Hepatocyte (in vitro differentiated cells): ENCODE measurements around the gene CLCA4. TPM values are rescaled to one million over a fixed set of nuclear protein-coding genes. Genes with fewer than 3 reads are reported as not detected.
A peak's percentile ranks its signal among the peaks of the same experiment; 100 is the strongest.

Experiments used
- DNase-seq: peaks from one replicate; pipeline ENCODE4 v3.0.0-alpha.2; 2016; ENCODE audit warnings: low spot score
- H2AFZ ChIP-seq: fragments of 200-600 bp; sonication (generic); 2 replicates; pipeline ENCODE4 v1.6.0; 2016; ENCODE audit warnings: antibody characterized with exemption, mild to moderate bottlenecking
- H3K27ac ChIP-seq: fragments of 200-600 bp; sonication (generic); 2 replicates; pipeline ENCODE4 v1.5.1; 2016; ENCODE audit warnings: mild to moderate bottlenecking
- H3K27me3 ChIP-seq: fragments of 200-600 bp; sonication (generic); 2 replicates; pipeline ENCODE4 v1.6.1; 2016
- H3K36me3 ChIP-seq: fragments of 200-600 bp; sonication (generic); replicated peaks from 2 replicates; pipeline ENCODE4 v1.5.1; 2016; ENCODE audit warnings: low read depth; ENCODE audit not compliant: insufficient read depth
- H3K4me1 ChIP-seq: fragments of 200-600 bp; sonication (generic); 2 replicates; pipeline ENCODE4 v1.5.1; 2016; ENCODE audit warnings: mild to moderate bottlenecking, moderate library complexity; ENCODE audit not compliant: insufficient read depth
- H3K4me2 ChIP-seq: fragments of 200-600 bp; sonication (generic); 2 replicates; pipeline ENCODE4 v1.6.0; 2016
- H3K4me3 ChIP-seq: fragments of 200-600 bp; sonication (generic); 2 replicates; pipeline ENCODE4 v1.5.1; 2016; ENCODE audit warnings: mild to moderate bottlenecking
- H3K79me2 ChIP-seq: fragments of 200-600 bp; sonication (generic); 2 replicates; pipeline ENCODE4 v1.6.0; 2017; ENCODE audit warnings: mild to moderate bottlenecking
- H3K9me2 ChIP-seq: fragments of 200-600 bp; sonication (generic); replicated peaks from 2 replicates; pipeline ENCODE4 v1.6.0; 2017; ENCODE audit warnings: mild to moderate bottlenecking; ENCODE audit not compliant: insufficient read depth
- H3K9me3 ChIP-seq: fragments of 200-600 bp; sonication (generic); 2 replicates; pipeline ENCODE4 v1.5.1; 2016; ENCODE audit warnings: low read depth, mild to moderate bottlenecking
- H4K20me1 ChIP-seq: fragments of 200-600 bp; sonication (generic); 2 replicates; pipeline ENCODE4 v1.6.0; 2016; ENCODE audit warnings: mild to moderate bottlenecking; ENCODE audit not compliant: insufficient read depth, poor library complexity, severe bottlenecking
- CTCF ChIP-seq: fragments of 200-600 bp; sonication (generic); IDR thresholded peaks from 2 replicates; pipeline ENCODE4 v1.5.1; 2016; ENCODE audit warnings: antibody characterized with exemption, mild to moderate bottlenecking; ENCODE audit not compliant: poor library complexity
- EZH2 ChIP-seq: fragments of 200-600 bp; sonication (generic); IDR thresholded peaks from 2 replicates; pipeline ENCODE4 v1.6.1; 2016; ENCODE audit warnings: antibody characterized with exemption, mild to moderate bottlenecking, borderline replicate concordance
- EZH2phosphoT487 ChIP-seq: fragments of 200-600 bp; sonication (generic); IDR thresholded peaks from one replicate; pipeline ENCODE4 v1.6.1; 2018; ENCODE audit warnings: antibody characterized with exemption, mild to moderate bottlenecking, low read depth, moderate library complexity; ENCODE audit not compliant: unreplicated experiment, severe bottlenecking
- WGBS: methylation state at CpG from one replicate; pipeline ENCODE4 v1.1.6; 2016; ENCODE audit warnings: low lambda C conversion rate; ENCODE audit errors: missing lambda C conversion rate; 5-methylcytosine and 5-hydroxymethylcytosine counted together
- polyA plus RNA-seq: library from polyadenylated mRNA; unstranded; fragments of >200 nt; fragmentation: Nextera tagmentation; extraction: Ambion mirVana; gene quantifications from 2 replicates; pipeline ENCODE4 v1.2.1, GENCODE V29; 2016
- total RNA-seq: library from RNA; depleted of rRNA; stranded (reverse); fragments of >200 nt; gene quantifications from 2 replicates; pipeline ENCODE4 v1.2.3, GENCODE V29; 2014

Gene CLCA4
- total and polyA plus RNA-seq, 2 experiments from 2014 or later: 0.07 to 0.22 TPM

- peak overlapping the region; percentile 63 for H3K27ac ChIP-seq
- TF ChIP-seq EZH2 (no peak), CTCF (no peak), EZH2phosphoT487 (no peak)
- 73% methylated on average over 1 of the region's 1 CpG for WGBS
These were observed 69.6 kb downstream of the CLCA4 start for GRCh38 chr1:86616433-86616832.

GRCh38 chr1:86616871-86617270, 70.0 kb downstream of the CLCA4 start:
- Histone ChIP-seq H3K27ac (peak overlapping the region; percentile 63), H3K27me3 (no peaks in the 10 kb centered on the region), H3K9me2 (no peaks in the 10 kb centered on the region), H4K20me1 (no peaks in the 10 kb centered on the region), H3K79me2 (no peaks in the 10 kb centered on the region), H2AFZ (no peak overlapping the region), H3K4me1 (peaks cover 3% of the 10 kb centered on the region), H3K4me2 (no peak overlapping the region), H3K9me3 (no peaks in the 10 kb centered on the region), H3K36me3 (no peaks in the 10 kb centered on the region), H3K4me3 (no peak overlapping the region)
- WGBS: 58% methylated on average over 1 of the region's 1 CpG
- TF ChIP-seq EZH2phosphoT487 (no peak), CTCF (no peak), EZH2 (no peak)
- peak; percentile 29 for DNase-seq

More at GRCh38 chr1:86616433-86616832, 69.6 kb downstream of the CLCA4 start:
- H3K9me2 ChIP-seq: no peaks in the 10 kb centered on the region
- no peaks in the 10 kb centered on the region for H3K9me3 ChIP-seq
- H3K4me3 ChIP-seq: no peak overlapping the region
- no peak overlapping the region for H3K4me2 ChIP-seq
- H3K27me3 ChIP-seq: no peaks in the 10 kb centered on the region
- no peaks in the 10 kb centered on the region for H3K79me2 ChIP-seq
- no peaks in the 10 kb centered on the region for H4K20me1 ChIP-seq
- H3K36me3 ChIP-seq: no peaks in the 10 kb centered on the region
- H2AFZ ChIP-seq: no peak overlapping the region
- H3K4me1 ChIP-seq: peaks cover 3% of the 10 kb centered on the region
- no peak for DNase-seq

GRCh38 chr1:86618358-86618757, 71.5 kb downstream of the CLCA4 start:
- Histone ChIP-seq H3K27ac (no peak overlapping the region), H2AFZ (no peak overlapping the region), H3K4me1 (peaks cover 3% of the 10 kb centered on the region), H3K27me3 (no peaks in the 10 kb centered on the region), H3K9me2 (no peaks in the 10 kb centered on the region), H3K4me3 (no peak overlapping the region), H3K79me2 (no peaks in the 10 kb centered on the region), H4K20me1 (no peaks in the 10 kb centered on the region), H3K9me3 (no peaks in the 10 kb centered on the region), H3K4me2 (no peak overlapping the region), H3K36me3 (no peaks in the 10 kb centered on the region)
- TF ChIP-seq EZH2 (no peak), EZH2phosphoT487 (no peak), CTCF (no peak)
- no peak for DNase-seq

GRCh38 chr1:86619313-86619712, 72.4 kb downstream of the CLCA4 start:
- Histone ChIP-seq H3K4me3 (no peak overlapping the region), H3K9me2 (no peaks in the 10 kb centered on the region), H3K36me3 (no peaks in the 10 kb centered on the region), H2AFZ (no peak overlapping the region), H3K27me3 (no peaks in the 10 kb centered on the region), H3K9me3 (no peaks in the 10 kb centered on the region), H3K4me2 (no peak overlapping the region), H3K27ac (no peak overlapping the region), H3K79me2 (no peaks in the 10 kb centered on the region), H4K20me1 (no peaks in the 10 kb centered on the region), H3K4me1 (peaks cover 3% of the 10 kb centered on the region)
- no peak for DNase-seq
- WGBS: 91% methylated on average over 4 of the region's 4 CpGs
- TF ChIP-seq EZH2phosphoT487 (no peak), EZH2 (no peak), CTCF (no peak)
